K562 (cell line): Measurements from ENCODE around the gene WDR44. TPM values are rescaled to one million over a fixed set of nuclear protein-coding genes. Genes with fewer than 3 reads are reported as not detected.

Experiments
- SMC3 ChIP-seq: conservative IDR thresholded peaks from 2 replicates; pipeline ENCODE4 v1.6.1; 2011; ENCODE audit warnings: low read depth, low read length, improper control_type of control experiment; ENCODE audit not compliant: insufficient read depth
- ZBED1 ChIP-seq: IDR thresholded peaks from 2 replicates; pipeline ENCODE4 v1.6.1; 2014
- ZNF511 ChIP-seq: sonication (generic); formaldehyde crosslinking; IDR thresholded peaks from 2 replicates; pipeline ENCODE4 v1.8.0; 2022; ENCODE audit warnings: mild to moderate bottlenecking, missing genetic modification reagents
- polyA plus RNA-seq, 8 experiments: library from polyadenylated mRNA; depleted of rRNA in 4 of 8; stranded (reverse) in 5 of 8; unstranded in 3 of 8; fragments of >200 nt; fragmentation: Nextera tagmentation in 2 of 8; fragmentation: Illumina TruSeq in 1 of 8; extraction: Ambion mirVana in 2 of 8; extraction: Trizol in 1 of 8; gene quantifications; 2 replicates each; pipeline versions ENCODE4 v1.2.1 to v1.2.3, GENCODE V29; 2011 to 2014; ENCODE audit warnings: inconsistent platforms in 1 of 8, missing spikeins in 1 of 8
- total RNA-seq, 7 experiments: library from RNA; depleted of rRNA in 6 of 7; stranded (reverse); fragments of >200 nt in 6 of 7; fragmentation: Illumina TruSeq in 2 of 7; extraction: Trizol in 2 of 7; gene quantifications; 2 replicates each; pipeline versions ENCODE4 v1.2.1 to v1.2.3, GENCODE V29; 2011 to 2021; ENCODE audit warnings: low replicate concordance in 1 of 7
- TF ChIP-seq, protein P1 (sequence below), 2 experiments: fragments of 450-650 bp in 1 of 2; sonication (generic) in 1 of 2; formaldehyde crosslinking in 1 of 2; IDR thresholded peaks; 2 replicates each; pipeline versions ENCODE4 v1.7.1 to v1.9.0; 2016 to 2022; ENCODE audit warnings: inconsistent platforms in 1 of 2, mild to moderate bottlenecking in 1 of 2, missing genetic modification reagents in 1 of 2
- TF ChIP-seq, protein P2 (sequence below): sonication (generic); formaldehyde crosslinking; IDR thresholded peaks from 2 replicates; pipeline ENCODE4 v1.8.1; 2023; ENCODE audit warnings: mild to moderate bottlenecking, missing genetic modification reagents
- TF ChIP-seq, protein P3 (sequence below), 2 experiments: fragments of 450-650 bp in 1 of 2; sonication (generic) in 1 of 2; formaldehyde crosslinking in 1 of 2; IDR thresholded peaks in 1 of 2; conservative IDR thresholded peaks in 1 of 2; 2 replicates each; pipeline versions ENCODE4 v1.6.1 to v1.8.1; 2016 to 2023; ENCODE audit warnings: mild to moderate bottlenecking in 2 of 2, moderate library complexity in 2 of 2, inconsistent platforms in 1 of 2, missing genetic modification reagents in 1 of 2

The WDR44 gene
- total and polyA plus RNA-seq, 9 of the 15 experiments (the other 6 are each of a cell fraction or from before 2014, with no cell fraction given): 5.6 to 20.0 (median 14.6) TPM

DNA sequence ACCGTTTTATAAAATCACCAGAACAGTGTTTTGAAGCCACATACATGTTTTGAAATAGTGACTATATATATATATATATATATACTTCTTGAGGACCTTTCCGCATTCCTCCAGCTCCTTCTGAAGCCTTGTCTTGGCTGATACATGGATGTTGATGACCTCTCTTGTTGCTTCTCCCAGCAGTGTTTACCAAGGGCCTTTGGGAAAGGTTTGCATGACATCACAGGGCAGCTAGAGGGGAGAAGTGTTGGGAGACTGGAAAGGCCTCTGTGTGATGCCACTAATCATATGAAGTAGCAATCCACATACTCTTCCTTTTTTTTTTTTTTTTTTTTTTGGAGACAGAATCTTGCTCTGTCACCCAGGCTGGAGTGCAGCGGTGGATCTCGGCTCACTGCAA is 22.5 kb downstream of the WDR44 start (continued):
- TF ChIP-seq, protein P1, sequence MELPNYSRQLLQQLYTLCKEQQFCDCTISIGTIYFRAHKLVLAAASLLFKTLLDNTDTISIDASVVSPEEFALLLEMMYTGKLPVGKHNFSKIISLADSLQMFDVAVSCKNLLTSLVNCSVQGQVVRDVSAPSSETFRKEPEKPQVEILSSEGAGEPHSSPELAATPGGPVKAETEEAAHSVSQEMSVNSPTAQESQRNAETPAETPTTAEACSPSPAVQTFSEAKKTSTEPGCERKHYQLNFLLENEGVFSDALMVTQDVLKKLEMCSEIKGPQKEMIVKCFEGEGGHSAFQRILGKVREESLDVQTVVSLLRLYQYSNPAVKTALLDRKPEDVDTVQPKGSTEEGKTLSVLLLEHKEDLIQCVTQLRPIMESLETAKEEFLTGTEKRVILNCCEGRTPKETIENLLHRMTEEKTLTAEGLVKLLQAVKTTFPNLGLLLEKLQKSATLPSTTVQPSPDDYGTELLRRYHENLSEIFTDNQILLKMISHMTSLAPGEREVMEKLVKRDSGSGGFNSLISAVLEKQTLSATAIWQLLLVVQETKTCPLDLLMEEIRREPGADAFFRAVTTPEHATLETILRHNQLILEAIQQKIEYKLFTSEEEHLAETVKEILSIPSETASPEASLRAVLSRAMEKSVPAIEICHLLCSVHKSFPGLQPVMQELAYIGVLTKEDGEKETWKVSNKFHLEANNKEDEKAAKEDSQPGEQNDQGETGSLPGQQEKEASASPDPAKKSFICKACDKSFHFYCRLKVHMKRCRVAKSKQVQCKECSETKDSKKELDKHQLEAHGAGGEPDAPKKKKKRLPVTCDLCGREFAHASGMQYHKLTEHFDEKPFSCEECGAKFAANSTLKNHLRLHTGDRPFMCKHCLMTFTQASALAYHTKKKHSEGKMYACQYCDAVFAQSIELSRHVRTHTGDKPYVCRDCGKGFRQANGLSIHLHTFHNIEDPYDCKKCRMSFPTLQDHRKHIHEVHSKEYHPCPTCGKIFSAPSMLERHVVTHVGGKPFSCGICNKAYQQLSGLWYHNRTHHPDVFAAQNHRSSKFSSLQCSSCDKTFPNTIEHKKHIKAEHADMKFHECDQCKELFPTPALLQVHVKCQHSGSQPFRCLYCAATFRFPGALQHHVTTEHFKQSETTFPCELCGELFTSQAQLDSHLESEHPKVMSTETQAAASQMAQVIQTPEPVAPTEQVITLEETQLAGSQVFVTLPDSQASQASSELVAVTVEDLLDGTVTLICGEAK (IDR thresholded peaks at IDR 0.05): no peak
- TF ChIP-seq, protein P1 (CRISPR knock-in tag; IDR thresholded peaks at IDR 0.05): no peak
- TF ChIP-seq, protein P2, sequence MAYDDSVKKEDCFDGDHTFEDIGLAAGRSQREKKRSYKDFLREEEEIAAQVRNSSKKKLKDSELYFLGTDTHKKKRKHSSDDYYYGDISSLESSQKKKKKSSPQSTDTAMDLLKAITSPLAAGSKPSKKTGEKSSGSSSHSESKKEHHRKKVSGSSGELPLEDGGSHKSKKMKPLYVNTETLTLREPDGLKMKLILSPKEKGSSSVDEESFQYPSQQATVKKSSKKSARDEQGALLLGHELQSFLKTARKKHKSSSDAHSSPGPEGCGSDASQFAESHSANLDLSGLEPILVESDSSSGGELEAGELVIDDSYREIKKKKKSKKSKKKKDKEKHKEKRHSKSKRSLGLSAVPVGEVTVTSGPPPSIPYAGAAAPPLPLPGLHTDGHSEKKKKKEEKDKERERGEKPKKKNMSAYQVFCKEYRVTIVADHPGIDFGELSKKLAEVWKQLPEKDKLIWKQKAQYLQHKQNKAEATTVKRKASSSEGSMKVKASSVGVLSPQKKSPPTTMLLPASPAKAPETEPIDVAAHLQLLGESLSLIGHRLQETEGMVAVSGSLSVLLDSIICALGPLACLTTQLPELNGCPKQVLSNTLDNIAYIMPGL (CRISPR knock-in tag): no peak
- TF ChIP-seq, protein P3, sequence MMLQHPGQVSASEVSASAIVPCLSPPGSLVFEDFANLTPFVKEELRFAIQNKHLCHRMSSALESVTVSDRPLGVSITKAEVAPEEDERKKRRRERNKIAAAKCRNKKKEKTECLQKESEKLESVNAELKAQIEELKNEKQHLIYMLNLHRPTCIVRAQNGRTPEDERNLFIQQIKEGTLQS (IDR thresholded peaks at IDR 0.05): no peak
- TF ChIP-seq, protein P3 (CRISPR knock-in tag; conservative IDR thresholded peaks at IDR 0.05): no peak
- TF ChIP-seq ZNF511 (CRISPR knock-in tag): no peak
- no peak for TF ChIP-seq ZBED1
- TF ChIP-seq SMC3: no peak
- TF ChIP-seq, all 486 proteins: peak for 0
